Activated naive CD4-positive, alpha-beta T cell treated with Interleukin-2 at 50 U/mL for 16 hours (primary cell): Measurements from ENCODE around the gene ANKRD30B.
"Not testable (repeated sequence)": the region's sequence is repeated elsewhere in the genome, so short reads cannot be mapped to it uniquely, and the experiment has no call there.

Experiments
- DNase-seq: peaks from one replicate; pipeline ENCODE4 v3.0.0-alpha.2; 2020

ANKRD30B gene

GRCh38 chr18:14858514-14858913 is 110.5 kb downstream of the ANKRD30B start:
- not testable (repeated sequence) for DNase-seq

DNA sequence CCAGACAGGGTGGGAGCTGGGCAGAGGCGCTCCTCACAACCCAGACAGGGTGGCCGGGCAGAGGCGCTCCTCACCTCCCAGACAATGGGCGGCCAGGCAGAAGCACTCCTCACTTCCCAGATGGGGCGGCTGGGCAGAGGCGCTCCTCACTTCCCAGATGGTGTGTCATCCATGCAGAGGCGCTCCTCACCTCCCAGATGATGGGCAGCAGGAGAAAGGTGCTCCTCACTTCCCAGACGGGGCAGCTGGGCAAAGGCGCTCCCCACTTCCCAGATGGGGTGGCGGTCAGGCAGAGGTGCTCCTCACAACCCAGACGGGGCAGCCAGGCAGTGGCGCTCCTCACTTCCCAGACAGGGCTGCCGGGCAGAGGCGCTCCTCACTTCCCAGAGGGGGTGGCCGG is 112.0 kb downstream of the ANKRD30B start:
- not testable (repeated sequence) for DNase-seq

DNA sequence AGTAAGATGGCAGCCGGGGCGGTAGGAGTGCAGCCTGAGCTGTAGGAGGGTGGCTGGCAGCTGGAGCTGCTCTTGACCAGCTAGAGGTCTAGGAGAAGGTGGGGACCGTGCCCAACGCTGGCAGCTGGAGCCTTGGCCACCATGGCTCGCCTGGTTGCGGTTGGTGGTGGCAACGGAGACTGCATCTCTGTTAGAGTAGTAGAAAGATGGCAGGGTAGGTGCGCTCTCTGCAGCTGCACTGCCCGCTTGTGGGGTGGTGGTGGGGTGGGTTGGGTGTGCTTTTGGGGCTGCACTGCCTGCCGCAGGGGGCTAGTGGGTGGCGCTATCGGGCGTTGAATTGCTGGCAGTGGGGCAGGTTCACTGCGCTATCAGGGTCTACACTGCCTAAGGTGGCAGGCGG is 118.5 kb downstream of the ANKRD30B start:
- DNase-seq: not testable (repeated sequence)

DNA sequence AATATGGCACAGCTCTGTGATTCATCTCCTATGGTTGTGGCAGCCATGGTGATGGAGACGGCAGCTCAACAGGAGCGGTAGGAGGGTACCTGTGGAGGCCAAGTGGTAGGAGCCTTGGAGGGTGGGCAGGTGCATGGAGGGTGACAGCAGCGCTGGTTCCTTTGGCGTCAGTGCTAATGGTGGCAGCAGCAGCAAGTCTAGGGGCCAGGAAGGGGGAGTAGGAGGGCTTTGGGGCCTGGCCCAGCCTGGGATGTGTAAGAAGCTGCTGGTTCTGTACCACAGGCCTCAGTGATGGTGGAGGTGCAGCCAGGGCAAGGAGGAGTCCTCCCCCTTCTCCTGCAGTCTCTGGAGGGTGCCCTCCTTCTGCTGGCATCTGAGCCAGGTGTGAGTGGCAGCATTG is 120.0 kb downstream of the ANKRD30B start:
- not testable (repeated sequence) for DNase-seq

DNA sequence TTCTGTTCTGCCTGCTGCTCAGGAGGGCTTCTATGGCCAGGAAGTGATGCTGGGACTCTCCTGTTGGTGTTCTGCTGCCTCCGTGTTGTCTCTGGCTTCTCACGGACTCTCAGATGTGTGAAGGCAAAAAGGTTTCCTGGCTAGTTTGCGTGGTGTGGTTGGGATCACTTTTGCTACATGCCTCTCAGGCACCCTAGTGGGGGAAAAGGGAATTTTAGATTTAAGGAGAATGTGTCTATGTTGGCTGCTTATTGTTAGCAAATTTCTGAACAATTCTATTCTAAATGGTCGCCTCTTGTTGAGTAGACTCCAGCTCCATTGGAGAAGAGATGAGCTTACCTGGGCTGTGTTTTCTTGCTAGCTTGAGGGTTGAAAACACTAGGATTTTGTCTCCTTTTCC is 120.9 kb downstream of the ANKRD30B start:
- not testable (repeated sequence) for DNase-seq

DNA sequence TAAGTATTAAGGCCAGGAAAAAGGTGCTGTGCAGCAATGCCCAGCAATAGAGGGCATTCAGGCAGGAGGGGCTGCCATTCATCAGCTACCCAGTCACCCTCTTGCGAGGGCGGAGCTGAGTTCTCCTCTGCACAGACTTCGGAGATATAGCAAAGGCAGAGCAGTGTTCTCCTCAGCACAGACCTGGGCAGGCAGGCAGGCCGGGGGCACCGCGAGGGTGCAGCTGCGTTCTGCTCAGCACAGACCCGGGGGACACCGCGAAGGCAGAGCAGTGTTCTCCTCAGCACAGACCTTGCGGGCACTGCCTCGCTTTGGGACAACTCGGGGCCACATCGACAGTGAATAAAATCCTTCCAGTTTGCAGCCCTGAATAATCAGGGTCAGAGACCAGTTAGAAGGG is 130.9 kb downstream of the ANKRD30B start:
- DNase-seq: not testable (repeated sequence)

GRCh38 chr18:14900435-14900834 is 152.5 kb downstream of the ANKRD30B start:
- no peak for DNase-seq
